Liver (tissue), 3 donors: ENCODE results near the gene EXOC4.
"Not testable (repeated sequence)": the region's sequence is repeated elsewhere in the genome, so short reads cannot be mapped to it uniquely, and the experiment has no call there.

Source experiments
- CTCF ChIP-seq: fragments of 150-350 bp; IDR thresholded peaks from 2 replicates; pipeline ENCODE4 v1.5.1; 2017; ENCODE audit warnings: improper control_type of control experiment, low read depth, low read length; ENCODE audit not compliant: missing input control
- FOXA1 ChIP-seq: IDR thresholded peaks from 2 replicates; pipeline ENCODE4 v1.6.1; 2016; ENCODE audit warnings: antibody characterized with exemption
- JUND ChIP-seq, 2 donors: IDR thresholded peaks; 2 replicates each; pipeline ENCODE4 v1.6.1; 2016; ENCODE audit warnings: antibody characterized with exemption in 2 of 2
- MAX ChIP-seq: IDR thresholded peaks from 2 replicates; pipeline ENCODE4 v1.6.1; 2016; ENCODE audit warnings: antibody characterized with exemption
- RAD21 ChIP-seq, 2 donors: IDR thresholded peaks; 2 replicates each; pipeline ENCODE4 v1.6.1; 2016; ENCODE audit warnings: antibody characterized with exemption in 2 of 2, mild to moderate bottlenecking in 2 of 2
- RXRA ChIP-seq, 2 donors: IDR thresholded peaks; 2 replicates each; pipeline ENCODE4 v1.6.1; 2017 to 2018; ENCODE audit warnings: antibody characterized with exemption in 2 of 2, mild to moderate bottlenecking in 1 of 2
- SP1 ChIP-seq: IDR thresholded peaks from 2 replicates; pipeline ENCODE4 v1.6.1; 2018; ENCODE audit warnings: antibody characterized with exemption, mild to moderate bottlenecking
- TAF1 ChIP-seq: conservative IDR thresholded peaks from 2 replicates; pipeline ENCODE4 v1.6.1; 2016; ENCODE audit warnings: antibody characterized with exemption, mild to moderate bottlenecking
- YY1 ChIP-seq: IDR thresholded peaks from 2 replicates; pipeline ENCODE4 v1.6.1; 2016; ENCODE audit warnings: antibody characterized with exemption, mild to moderate bottlenecking
- TF ChIP-seq, protein P1 (sequence below): IDR thresholded peaks from 2 replicates; pipeline ENCODE4 v1.6.1; 2016; ENCODE audit warnings: antibody characterized with exemption, mild to moderate bottlenecking
- TF ChIP-seq, protein P2 (sequence below): IDR thresholded peaks from 2 replicates; pipeline ENCODE4 v1.6.1; 2016; ENCODE audit warnings: antibody characterized with exemption
- donor health status: healthy.
- donor health status: healthy.

- TF ChIP-seq CTCF; TAF1; YY1; RXRA (IDR thresholded peaks at IDR 0.05); MAX; FOXA1; SP1; RAD21 (IDR thresholded peaks at IDR 0.05); JUND (IDR thresholded peaks at IDR 0.05): not testable (repeated sequence)
- TF ChIP-seq, protein P1, sequence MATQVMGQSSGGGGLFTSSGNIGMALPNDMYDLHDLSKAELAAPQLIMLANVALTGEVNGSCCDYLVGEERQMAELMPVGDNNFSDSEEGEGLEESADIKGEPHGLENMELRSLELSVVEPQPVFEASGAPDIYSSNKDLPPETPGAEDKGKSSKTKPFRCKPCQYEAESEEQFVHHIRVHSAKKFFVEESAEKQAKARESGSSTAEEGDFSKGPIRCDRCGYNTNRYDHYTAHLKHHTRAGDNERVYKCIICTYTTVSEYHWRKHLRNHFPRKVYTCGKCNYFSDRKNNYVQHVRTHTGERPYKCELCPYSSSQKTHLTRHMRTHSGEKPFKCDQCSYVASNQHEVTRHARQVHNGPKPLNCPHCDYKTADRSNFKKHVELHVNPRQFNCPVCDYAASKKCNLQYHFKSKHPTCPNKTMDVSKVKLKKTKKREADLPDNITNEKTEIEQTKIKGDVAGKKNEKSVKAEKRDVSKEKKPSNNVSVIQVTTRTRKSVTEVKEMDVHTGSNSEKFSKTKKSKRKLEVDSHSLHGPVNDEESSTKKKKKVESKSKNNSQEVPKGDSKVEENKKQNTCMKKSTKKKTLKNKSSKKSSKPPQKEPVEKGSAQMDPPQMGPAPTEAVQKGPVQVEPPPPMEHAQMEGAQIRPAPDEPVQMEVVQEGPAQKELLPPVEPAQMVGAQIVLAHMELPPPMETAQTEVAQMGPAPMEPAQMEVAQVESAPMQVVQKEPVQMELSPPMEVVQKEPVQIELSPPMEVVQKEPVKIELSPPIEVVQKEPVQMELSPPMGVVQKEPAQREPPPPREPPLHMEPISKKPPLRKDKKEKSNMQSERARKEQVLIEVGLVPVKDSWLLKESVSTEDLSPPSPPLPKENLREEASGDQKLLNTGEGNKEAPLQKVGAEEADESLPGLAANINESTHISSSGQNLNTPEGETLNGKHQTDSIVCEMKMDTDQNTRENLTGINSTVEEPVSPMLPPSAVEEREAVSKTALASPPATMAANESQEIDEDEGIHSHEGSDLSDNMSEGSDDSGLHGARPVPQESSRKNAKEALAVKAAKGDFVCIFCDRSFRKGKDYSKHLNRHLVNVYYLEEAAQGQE, result not testable (repeated sequence)
- TF ChIP-seq, protein P2, sequence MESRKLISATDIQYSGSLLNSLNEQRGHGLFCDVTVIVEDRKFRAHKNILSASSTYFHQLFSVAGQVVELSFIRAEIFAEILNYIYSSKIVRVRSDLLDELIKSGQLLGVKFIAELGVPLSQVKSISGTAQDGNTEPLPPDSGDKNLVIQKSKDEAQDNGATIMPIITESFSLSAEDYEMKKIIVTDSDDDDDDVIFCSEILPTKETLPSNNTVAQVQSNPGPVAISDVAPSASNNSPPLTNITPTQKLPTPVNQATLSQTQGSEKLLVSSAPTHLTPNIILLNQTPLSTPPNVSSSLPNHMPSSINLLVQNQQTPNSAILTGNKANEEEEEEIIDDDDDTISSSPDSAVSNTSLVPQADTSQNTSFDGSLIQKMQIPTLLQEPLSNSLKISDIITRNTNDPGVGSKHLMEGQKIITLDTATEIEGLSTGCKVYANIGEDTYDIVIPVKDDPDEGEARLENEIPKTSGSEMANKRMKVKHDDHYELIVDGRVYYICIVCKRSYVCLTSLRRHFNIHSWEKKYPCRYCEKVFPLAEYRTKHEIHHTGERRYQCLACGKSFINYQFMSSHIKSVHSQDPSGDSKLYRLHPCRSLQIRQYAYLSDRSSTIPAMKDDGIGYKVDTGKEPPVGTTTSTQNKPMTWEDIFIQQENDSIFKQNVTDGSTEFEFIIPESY, result not testable (repeated sequence)
Observed at GRCh38 chr7:133643652-133644051, 390.8 kb downstream of the EXOC4 start.
